ENCODE measurements around the gene ERBB4.

Gene ERBB4

DNA sequence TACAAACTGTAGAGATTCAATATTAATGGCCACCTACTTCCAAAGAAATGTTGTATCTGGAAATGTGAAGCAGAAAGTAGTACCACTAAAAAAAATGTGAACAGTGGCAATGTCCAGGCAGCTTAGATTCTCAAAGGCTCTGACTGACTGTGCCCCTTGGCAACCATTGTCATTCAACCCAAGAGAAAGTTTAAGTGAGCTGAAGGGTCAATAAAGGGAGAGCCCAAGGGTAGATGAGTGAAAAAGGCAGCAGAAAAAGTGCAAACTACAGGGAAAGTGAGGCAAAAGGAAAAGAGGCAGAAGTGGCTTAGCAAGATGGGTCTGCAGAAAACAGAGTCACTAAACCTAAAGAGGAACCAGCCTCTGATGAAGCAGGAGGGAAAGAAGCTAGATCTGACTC is 1179.3 kb downstream of the ERBB4 start:
- Histone ChIP-seq H3K79me2 (ENCODE audit: insufficient read depth, low read length) (no peaks in the 10 kb centered on the region), H2AFZ (ENCODE audit: low read length) (no peak overlapping the region), H3K27me3 (ENCODE audit: insufficient read depth, low read length, poor library complexity, severe bottlenecking) (no peaks in the 10 kb centered on the region), H3K9me3 (ENCODE audit: insufficient read depth, low read depth, low read length) (no peaks in the 10 kb centered on the region), H3K36me3 (ENCODE audit: insufficient read depth, low read length) (no peaks in the 10 kb centered on the region), H3F3A (ENCODE audit: low read depth) (no peaks in the 10 kb centered on the region), H3K4me2 (ENCODE audit: low read depth, low read length, poor library complexity, severe bottlenecking) (no peak overlapping the region), H3K4me1 (ENCODE audit: insufficient read depth, low read length, poor library complexity, severe bottlenecking) (no peaks in the 10 kb centered on the region), H3K9ac (ENCODE audit: low read depth, low read length, poor library complexity, severe bottlenecking) (no peak overlapping the region), H4K20me1 (ENCODE audit: insufficient read depth, low read length, poor library complexity, severe bottlenecking) (no peaks in the 10 kb centered on the region), H3K4me3 (ENCODE audit: low read length, poor library complexity, severe bottlenecking) (no peak overlapping the region), H3K9me2 (replicated peaks; ENCODE audit: low read depth, low read length) (no peaks in the 10 kb centered on the region)
- TF ChIP-seq EZH2phosphoT487 (IDR thresholded peaks at IDR 0.05; ENCODE audit: borderline replicate concordance): no peak
- TF ChIP-seq, protein P1, sequence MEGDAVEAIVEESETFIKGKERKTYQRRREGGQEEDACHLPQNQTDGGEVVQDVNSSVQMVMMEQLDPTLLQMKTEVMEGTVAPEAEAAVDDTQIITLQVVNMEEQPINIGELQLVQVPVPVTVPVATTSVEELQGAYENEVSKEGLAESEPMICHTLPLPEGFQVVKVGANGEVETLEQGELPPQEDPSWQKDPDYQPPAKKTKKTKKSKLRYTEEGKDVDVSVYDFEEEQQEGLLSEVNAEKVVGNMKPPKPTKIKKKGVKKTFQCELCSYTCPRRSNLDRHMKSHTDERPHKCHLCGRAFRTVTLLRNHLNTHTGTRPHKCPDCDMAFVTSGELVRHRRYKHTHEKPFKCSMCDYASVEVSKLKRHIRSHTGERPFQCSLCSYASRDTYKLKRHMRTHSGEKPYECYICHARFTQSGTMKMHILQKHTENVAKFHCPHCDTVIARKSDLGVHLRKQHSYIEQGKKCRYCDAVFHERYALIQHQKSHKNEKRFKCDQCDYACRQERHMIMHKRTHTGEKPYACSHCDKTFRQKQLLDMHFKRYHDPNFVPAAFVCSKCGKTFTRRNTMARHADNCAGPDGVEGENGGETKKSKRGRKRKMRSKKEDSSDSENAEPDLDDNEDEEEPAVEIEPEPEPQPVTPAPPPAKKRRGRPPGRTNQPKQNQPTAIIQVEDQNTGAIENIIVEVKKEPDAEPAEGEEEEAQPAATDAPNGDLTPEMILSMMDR (conservative IDR thresholded peaks at IDR 0.05; ENCODE audit: low read length): no peak

DNA sequence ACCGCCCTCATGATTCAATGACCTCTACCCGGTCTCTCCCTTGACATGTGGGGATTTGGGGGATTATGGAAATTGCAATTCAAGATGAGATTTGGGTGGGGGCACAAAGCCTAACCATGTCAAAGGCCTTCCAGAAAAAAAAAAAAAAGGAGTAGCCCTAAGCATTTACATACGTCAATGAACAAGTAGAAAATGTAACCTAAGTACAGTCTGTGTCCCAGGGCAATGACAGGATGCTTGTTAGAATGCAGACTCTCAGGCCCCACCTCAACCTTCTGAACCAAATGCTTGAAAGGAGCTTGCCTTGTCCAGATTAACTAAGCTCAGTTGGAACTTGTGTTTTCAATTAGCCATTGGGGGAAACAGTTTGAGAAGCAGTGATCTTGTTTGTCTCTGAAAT is 1180.1 kb downstream of the ERBB4 start:
- H3K9me2 ChIP-seq (replicated peaks; ENCODE audit: low read depth, low read length): no peaks in the 10 kb centered on the region
- no peaks in the 10 kb centered on the region for H3K4me1 ChIP-seq (ENCODE audit: insufficient read depth, low read length, poor library complexity, severe bottlenecking)
- H4K20me1 ChIP-seq (ENCODE audit: insufficient read depth, low read length, poor library complexity, severe bottlenecking): no peaks in the 10 kb centered on the region
- H3F3A ChIP-seq (ENCODE audit: low read depth): no peaks in the 10 kb centered on the region
- no peaks in the 10 kb centered on the region for H3K79me2 ChIP-seq (ENCODE audit: insufficient read depth, low read length)
- TF ChIP-seq, protein P1 (conservative IDR thresholded peaks at IDR 0.05; ENCODE audit: low read length): no peak
- TF ChIP-seq EZH2phosphoT487 (IDR thresholded peaks at IDR 0.05; ENCODE audit: borderline replicate concordance): no peak
- H3K4me3 ChIP-seq (ENCODE audit: low read length, poor library complexity, severe bottlenecking): no peak overlapping the region
- H3K27me3 ChIP-seq (ENCODE audit: insufficient read depth, low read length, poor library complexity, severe bottlenecking): no peaks in the 10 kb centered on the region
- H3K4me2 ChIP-seq (ENCODE audit: low read depth, low read length, poor library complexity, severe bottlenecking): no peak overlapping the region
- H2AFZ ChIP-seq (ENCODE audit: low read length): no peak overlapping the region
- H3K9ac ChIP-seq (ENCODE audit: low read depth, low read length, poor library complexity, severe bottlenecking): no peak overlapping the region
- H3K9me3 ChIP-seq (ENCODE audit: insufficient read depth, low read depth, low read length): no peaks in the 10 kb centered on the region
- H3K36me3 ChIP-seq (ENCODE audit: insufficient read depth, low read length): no peaks in the 10 kb centered on the region

DNA sequence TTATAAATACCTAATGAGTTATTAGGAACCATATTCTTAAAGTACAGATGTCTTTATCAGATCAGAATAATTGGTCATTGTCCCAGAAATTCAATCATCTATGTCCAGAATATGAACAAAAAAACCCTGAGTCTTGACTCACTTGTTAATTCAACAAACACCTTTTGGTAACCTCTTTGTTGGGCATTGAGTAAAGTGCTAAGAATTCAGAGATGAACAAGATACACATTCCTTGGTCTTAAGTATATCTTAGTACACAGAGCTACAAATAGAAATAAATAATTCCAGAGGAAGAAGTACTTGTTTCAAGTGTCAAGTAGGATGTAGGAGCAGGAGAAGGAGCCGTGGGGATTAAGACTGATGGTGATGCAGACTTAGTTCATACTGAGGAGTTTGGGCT is 1184.1 kb downstream of the ERBB4 start:
- Histone ChIP-seq H3K4me2 (ENCODE audit: low read depth, low read length, poor library complexity, severe bottlenecking) (no peak overlapping the region), H2AFZ (ENCODE audit: low read length) (no peak overlapping the region), H3K9me2 (replicated peaks; ENCODE audit: low read depth, low read length) (no peaks in the 10 kb centered on the region), H3K79me2 (ENCODE audit: insufficient read depth, low read length) (no peaks in the 10 kb centered on the region), H3K9me3 (ENCODE audit: insufficient read depth, low read depth, low read length) (no peaks in the 10 kb centered on the region), H3K27me3 (ENCODE audit: insufficient read depth, low read length, poor library complexity, severe bottlenecking) (no peaks in the 10 kb centered on the region), H3K9ac (ENCODE audit: low read depth, low read length, poor library complexity, severe bottlenecking) (no peak overlapping the region), H3K4me3 (ENCODE audit: low read length, poor library complexity, severe bottlenecking) (no peak overlapping the region), H3K36me3 (ENCODE audit: insufficient read depth, low read length) (no peaks in the 10 kb centered on the region), H3K4me1 (ENCODE audit: insufficient read depth, low read length, poor library complexity, severe bottlenecking) (no peaks in the 10 kb centered on the region), H3F3A (ENCODE audit: low read depth) (no peaks in the 10 kb centered on the region), H4K20me1 (ENCODE audit: insufficient read depth, low read length, poor library complexity, severe bottlenecking) (no peaks in the 10 kb centered on the region)
- TF ChIP-seq EZH2phosphoT487 (IDR thresholded peaks at IDR 0.05; ENCODE audit: borderline replicate concordance): no peak

DNA sequence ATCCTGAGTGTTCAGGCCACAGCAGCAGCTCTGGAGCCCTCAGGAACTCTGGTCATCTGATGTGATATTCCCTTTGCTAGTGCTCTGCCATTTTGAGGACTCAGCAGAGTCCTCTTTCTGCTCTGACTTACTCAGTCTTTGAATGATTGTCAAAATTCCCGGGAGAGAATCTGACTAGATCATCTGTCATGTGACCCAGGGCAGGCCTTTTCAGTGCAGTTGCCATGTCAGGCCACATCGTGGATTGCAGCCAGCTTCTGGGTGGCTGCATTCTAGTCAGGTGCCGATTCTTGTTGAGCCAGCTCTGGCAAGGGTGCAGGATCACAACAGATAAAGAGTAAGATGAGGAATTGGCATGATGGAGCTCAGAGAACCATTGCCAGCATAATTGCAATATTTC is 1186.6 kb downstream of the ERBB4 start:
- H3K36me3 ChIP-seq (ENCODE audit: insufficient read depth, low read length): no peaks in the 10 kb centered on the region
- no peak overlapping the region for H2AFZ ChIP-seq (ENCODE audit: low read length)
- TF ChIP-seq, protein P1 (conservative IDR thresholded peaks at IDR 0.05; ENCODE audit: low read length): no peak
- TF ChIP-seq EZH2phosphoT487 (IDR thresholded peaks at IDR 0.05; ENCODE audit: borderline replicate concordance): no peak

More for the DNA sequence above, 1186.6 kb downstream of the ERBB4 start:
- H3K4me1 ChIP-seq (ENCODE audit: insufficient read depth, low read length, poor library complexity, severe bottlenecking): no peaks in the 10 kb centered on the region
- H3K27me3 ChIP-seq (ENCODE audit: insufficient read depth, low read length, poor library complexity, severe bottlenecking): no peaks in the 10 kb centered on the region
- no peak overlapping the region for H3K9ac ChIP-seq (ENCODE audit: low read depth, low read length, poor library complexity, severe bottlenecking)
- H3K9me3 ChIP-seq (ENCODE audit: insufficient read depth, low read depth, low read length): no peaks in the 10 kb centered on the region
- no peaks in the 10 kb centered on the region for H3K79me2 ChIP-seq (ENCODE audit: insufficient read depth, low read length)
- no peaks in the 10 kb centered on the region for H4K20me1 ChIP-seq (ENCODE audit: insufficient read depth, low read length, poor library complexity, severe bottlenecking)
- no peak overlapping the region for H3K4me3 ChIP-seq (ENCODE audit: low read length, poor library complexity, severe bottlenecking)
- no peaks in the 10 kb centered on the region for H3K9me2 ChIP-seq (replicated peaks; ENCODE audit: low read depth, low read length)
- no peak overlapping the region for H3K4me2 ChIP-seq (ENCODE audit: low read depth, low read length, poor library complexity, severe bottlenecking)
- no peaks in the 10 kb centered on the region for H3F3A ChIP-seq (ENCODE audit: low read depth)
